ENCODE measurements around the gene RIMBP2. TPM values are rescaled to one million over a fixed set of nuclear protein-coding genes. Genes with fewer than 3 reads are reported as not detected.

RIMBP2 gene
- polyA plus RNA-seq, 1 of the 3 experiments (the other 2 are of a cell fraction), result 0.90 TPM

- H3K9me3 ChIP-seq, result no peaks in the 10 kb centered on the region
- H3K27me3 ChIP-seq (ENCODE audit: insufficient read depth), result no peaks in the 10 kb centered on the region
- no peak overlapping the region for H2AFZ ChIP-seq (ENCODE audit: low read depth)
- DNase-seq, result no peak
- H3K9me2 ChIP-seq, result no peaks in the 10 kb centered on the region
- H3K9ac ChIP-seq, result no peak overlapping the region
- TF ChIP-seq PBX3 (IDR thresholded peaks at IDR 0.05) (no peak), FOXJ3 (CRISPR knock-in tag; IDR thresholded peaks at IDR 0.05) (no peak), ZBTB33 (IDR thresholded peaks at IDR 0.05; ENCODE audit: borderline replicate concordance, low read depth) (no peak), NFIC (IDR thresholded peaks at IDR 0.05; ENCODE audit: borderline replicate concordance) (no peak), IRF3 (IDR thresholded peaks at IDR 0.05; ENCODE audit: low read depth, low read length) (no peak), RFX5 (IDR thresholded peaks at IDR 0.05; ENCODE audit: low read length) (no peak), TCF12 (IDR thresholded peaks at IDR 0.05) (no peak), MEF2A (IDR thresholded peaks at IDR 0.05; ENCODE audit: borderline replicate concordance, low read depth) (no peak), POLR2AphosphoS5 (IDR thresholded peaks at IDR 0.05; ENCODE audit: low read depth, low read length) (no peak), EP300 (IDR thresholded peaks at IDR 0.05; ENCODE audit: borderline replicate concordance in 1 of 2, low read depth in 1 of 2, low read length in 1 of 2) (no peak), EZH2phosphoT487 (IDR thresholded peaks at IDR 0.05; ENCODE audit: borderline replicate concordance, low read depth) (no peak), RXRA (IDR thresholded peaks at IDR 0.05; ENCODE audit: borderline replicate concordance, low read depth) (no peak), MAX (IDR thresholded peaks at IDR 0.05; ENCODE audit: low read depth) (no peak), GATA2 (CRISPR knock-in tag; IDR thresholded peaks at IDR 0.05) (no peak), GABPA (IDR thresholded peaks at IDR 0.05; ENCODE audit: low read depth) (no peak), FOSL2 (IDR thresholded peaks at IDR 0.05; ENCODE audit: borderline replicate concordance, low read depth) (no peak), RCOR1 (IDR thresholded peaks at IDR 0.05; ENCODE audit: low read length) (no peak), FOXM1 (IDR thresholded peaks at IDR 0.05; ENCODE audit: low read depth) (no peak)
- H3K27ac ChIP-seq (ENCODE audit: low read depth in 2 of 2, low read length in 1 of 2), result peak overlapping the region in 1 of 2 experiments; percentile 34; a peak in 1 of 4 replicates
- ChIA-PET CTCF (interaction anchor here (0.8 to 1.2 kb wide), 2 partner anchors 12 to 60 kb away, joined by 3 read pairs; no protein-coding TSS in a partner anchor), POLR2A (no interaction called here)
- H3K4me2 ChIP-seq, result no peak overlapping the region
- no peak overlapping the region for H3K4me3 ChIP-seq (ENCODE audit: low read depth in 2 of 2, low read length in 1 of 2)
- H3K36me3 ChIP-seq (replicated peaks in 1 of 2; ENCODE audit: control insufficient read depth in 1 of 2, insufficient read depth in 2 of 2, low read length in 1 of 2), result no peaks in the 10 kb centered on the region
- WGBS (ENCODE audit: low lambda C conversion rate), result 67% methylated on average over 8 of the region's 8 CpGs
- H3K4me1 ChIP-seq (ENCODE audit: control insufficient read depth in 1 of 2, insufficient read depth in 2 of 2, low read depth in 1 of 2, low read length in 1 of 2), result peaks cover 0 to 6% of the 10 kb centered on the region in 2 experiments; a peak in 1 of 4 replicates
- H3K79me2 ChIP-seq (ENCODE audit: insufficient read depth), result no peaks in the 10 kb centered on the region
- no peaks in the 10 kb centered on the region for H4K20me1 ChIP-seq (ENCODE audit: insufficient read depth)
- H3F3A ChIP-seq (replicated peaks; ENCODE audit: insufficient read depth), result no peaks in the 10 kb centered on the region
These were observed 59.7 kb downstream of the RIMBP2 start for GRCh38 chr12:130656411-130656810.

All from SK-N-SH (cell line).